Skeletal muscle tissue (tissue), 4 donors: Measurements from ENCODE around the gene PARD6A. TPM values are rescaled to one million over a fixed set of nuclear protein-coding genes. Genes with fewer than 3 reads are reported as not detected.

Experiments used
- H3K27ac ChIP-seq: one replicate; pipeline ENCODE4 v1.7.0; 2013; ENCODE audit warnings: mild to moderate bottlenecking, low read depth, low read length, inconsistent platforms
- H3K27me3 ChIP-seq, 3 donors: one replicate each; pipeline ENCODE4 v1.7.0; 2013; ENCODE audit warnings: low read length in 3 of 3; ENCODE audit not compliant: control insufficient read depth in 3 of 3, insufficient read depth in 3 of 3
- H3K36me3 ChIP-seq, 3 donors: one replicate each; pipeline ENCODE4 v1.7.0; 2013; ENCODE audit warnings: low read length in 3 of 3; ENCODE audit not compliant: control insufficient read depth in 3 of 3, insufficient read depth in 3 of 3
- H3K4me1 ChIP-seq, 3 donors: one replicate each; pipeline ENCODE4 v1.7.0; 2013; ENCODE audit warnings: low read length in 3 of 3, mild to moderate bottlenecking in 3 of 3; ENCODE audit not compliant: control insufficient read depth in 3 of 3, insufficient read depth in 3 of 3
- H3K4me3 ChIP-seq, 3 donors: one replicate each; pipeline ENCODE4 v1.7.0; 2013; ENCODE audit warnings: low read length in 3 of 3
- H3K9ac ChIP-seq, 3 donors: one replicate each; pipeline ENCODE4 v1.7.0; 2013; ENCODE audit warnings: low read length in 3 of 3, mild to moderate bottlenecking in 3 of 3, moderate library complexity in 2 of 3, low read depth in 1 of 3
- H3K9me3 ChIP-seq, 3 donors: one replicate each; pipeline ENCODE4 v1.7.0; 2013; ENCODE audit warnings: low read length in 3 of 3; ENCODE audit not compliant: control insufficient read depth in 3 of 3
- total RNA-seq: library from RNA; depleted of rRNA; stranded (reverse); fragments of >200 nt; gene quantifications from one replicate; pipeline ENCODE4 v1.2.3, GENCODE V29; 2014
- donor health status: Osteomylitis.

PARD6A gene
- total RNA-seq, 1 donor from 2014 or later, result 0.52 TPM

GRCh38 chr16:67673712-67674580, 13.2 kb downstream of the PARD6A start:
- Histone ChIP-seq H3K4me1 (peaks cover 15 to 27% (median 22%) of the 10 kb centered on the region in 3 donors), H3K27me3 (no peaks in the 10 kb centered on the region), H3K9ac (peak overlapping the region in 1 of 3 donors; percentile 19), H3K4me3 (no peak overlapping the region), H3K27ac (peak overlapping the region; percentile 78), H3K36me3 (peaks cover 0 to 5% (median 3%) of the 10 kb centered on the region in 3 donors), H3K9me3 (no peaks in the 10 kb centered on the region)

DNA sequence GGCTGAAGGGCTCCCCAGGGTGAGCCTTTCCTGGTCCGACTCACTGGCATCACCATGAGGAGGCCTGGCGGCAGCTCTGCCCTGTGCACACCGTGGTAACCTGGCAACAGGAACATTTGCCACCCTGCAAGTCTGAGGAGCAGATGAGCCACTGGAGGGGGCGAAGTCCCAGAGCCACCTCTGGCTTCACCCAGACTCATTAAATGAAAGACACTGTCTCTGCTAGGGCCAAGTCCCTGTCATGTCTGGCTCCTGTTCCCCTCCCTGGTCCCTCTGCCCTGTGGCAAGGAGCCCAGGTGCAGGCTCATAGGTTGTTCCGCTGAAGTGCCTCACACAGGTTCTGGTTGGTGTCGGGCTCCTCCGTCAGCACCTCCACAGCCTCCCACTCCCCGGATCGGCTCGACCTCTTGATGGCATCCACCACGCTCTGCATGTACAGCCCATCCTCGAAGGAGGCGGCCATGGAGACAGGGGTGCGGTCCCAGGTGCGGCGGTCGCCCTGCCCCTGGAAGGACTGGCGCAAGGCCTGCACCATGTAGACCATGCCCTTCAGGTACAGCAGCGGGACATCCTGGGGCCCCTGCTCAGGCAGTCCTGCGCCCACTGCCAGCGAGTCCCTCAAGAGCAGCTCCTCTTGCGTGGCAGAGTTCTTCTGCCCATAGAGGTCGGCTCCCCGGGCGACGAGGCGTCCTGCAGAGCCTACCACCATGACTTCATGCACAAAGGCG, 14.3 kb downstream of the PARD6A start:
- Histone ChIP-seq H3K36me3 (peaks cover 0 to 5% (median 3%) of the 10 kb centered on the region in 3 donors), H3K27me3 (no peaks in the 10 kb centered on the region), H3K9me3 (no peaks in the 10 kb centered on the region), H3K4me1 (peaks cover 15 to 27% (median 22%) of the 10 kb centered on the region in 3 donors), H3K4me3 (no peak overlapping the region), H3K9ac (peak overlapping the region in 1 of 3 donors; percentile 8), H3K27ac (peak overlapping the region; percentile 48)

DNA sequence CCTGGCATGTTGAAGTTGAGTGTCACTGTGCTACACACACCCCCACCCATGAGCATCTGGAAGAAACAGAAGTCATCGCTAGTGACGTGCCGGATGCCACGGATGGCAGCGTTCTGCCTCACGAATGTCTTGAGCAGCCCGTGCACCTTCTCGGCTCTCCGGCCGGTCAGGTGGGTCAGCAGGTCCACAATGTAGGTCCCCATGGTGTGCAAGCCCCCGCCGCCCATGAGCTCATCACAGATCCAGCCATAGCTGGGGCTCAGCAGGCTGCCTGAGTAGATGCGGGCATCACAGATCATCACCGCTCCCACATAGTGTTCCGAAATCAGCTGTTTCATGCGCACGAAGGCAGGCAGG, 14.8 kb downstream of the PARD6A start:
- Histone ChIP-seq H3K4me1 (peaks cover 15 to 27% (median 22%) of the 10 kb centered on the region in 3 donors), H3K27ac (no peak overlapping the region), H3K36me3 (peaks cover 0 to 5% (median 3%) of the 10 kb centered on the region in 3 donors), H3K4me3 (no peak overlapping the region), H3K27me3 (no peaks in the 10 kb centered on the region), H3K9ac (no peak overlapping the region), H3K9me3 (no peaks in the 10 kb centered on the region)

DNA sequence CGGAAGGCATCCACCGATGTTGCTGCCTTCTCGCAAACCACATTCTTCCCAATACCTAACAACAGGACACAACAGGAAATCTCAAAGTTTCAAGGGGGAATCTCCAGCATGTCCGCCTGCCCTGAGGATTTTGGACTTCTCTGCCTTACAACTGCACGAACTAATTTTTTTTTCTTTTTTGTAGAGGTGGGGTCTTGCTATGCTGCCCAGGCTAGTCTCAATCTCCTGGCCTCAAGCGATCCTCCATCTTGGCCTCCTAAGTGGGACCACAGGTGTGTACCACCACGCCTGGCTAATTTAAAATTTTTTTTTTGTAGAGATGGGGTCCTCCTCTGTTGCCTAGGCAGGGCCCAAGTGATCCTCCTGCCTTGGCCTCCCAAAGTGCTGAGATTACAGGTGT, 15.2 kb downstream of the PARD6A start:
- Histone ChIP-seq H3K27ac (no peak overlapping the region), H3K36me3 (peaks cover 0 to 5% (median 3%) of the 10 kb centered on the region in 3 donors), H3K9me3 (no peaks in the 10 kb centered on the region), H3K9ac (no peak overlapping the region), H3K27me3 (no peaks in the 10 kb centered on the region), H3K4me3 (no peak overlapping the region), H3K4me1 (peaks cover 15 to 27% (median 22%) of the 10 kb centered on the region in 3 donors)

GRCh38 chr16:67676516-67676915, 15.8 kb downstream of the PARD6A start:
- no peaks in the 10 kb centered on the region for H3K9me3 ChIP-seq
- H3K27me3 ChIP-seq, result no peaks in the 10 kb centered on the region
- no peak overlapping the region for H3K4me3 ChIP-seq
- peaks cover 0 to 5% (median 3%) of the 10 kb centered on the region in 3 donors for H3K36me3 ChIP-seq
- peaks cover 15 to 27% (median 22%) of the 10 kb centered on the region in 3 donors for H3K4me1 ChIP-seq
- H3K9ac ChIP-seq, result no peak overlapping the region
- no peak overlapping the region for H3K27ac ChIP-seq

GRCh38 chr16:67676939-67677338, 16.2 kb downstream of the PARD6A start:
- peaks cover 15 to 27% (median 22%) of the 10 kb centered on the region in 3 donors for H3K4me1 ChIP-seq
- H3K36me3 ChIP-seq, result peaks cover 0 to 5% (median 3%) of the 10 kb centered on the region in 3 donors
- H3K9me3 ChIP-seq, result no peaks in the 10 kb centered on the region
- H3K9ac ChIP-seq, result no peak overlapping the region
- H3K4me3 ChIP-seq, result no peak overlapping the region
- H3K27me3 ChIP-seq, result no peaks in the 10 kb centered on the region
- no peak overlapping the region for H3K27ac ChIP-seq

DNA sequence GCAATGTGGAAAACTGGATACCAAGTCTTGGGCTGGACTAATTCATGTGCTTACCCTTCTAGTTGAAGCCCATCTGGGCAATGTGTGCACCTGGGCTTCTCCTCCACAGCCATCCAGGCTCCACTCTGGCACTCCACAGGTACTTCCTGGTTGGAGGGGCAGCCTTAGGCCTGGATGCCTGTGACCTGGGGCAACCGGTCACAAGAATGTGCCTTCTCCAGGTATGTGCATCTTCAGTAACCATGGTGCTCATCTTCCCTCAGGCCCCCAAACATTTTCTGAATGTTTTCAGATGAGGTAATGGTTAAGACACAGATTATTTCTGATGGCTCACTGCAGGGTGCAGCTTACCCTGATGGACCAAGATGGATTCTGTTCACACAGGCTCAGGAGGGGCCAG, 17.0 kb downstream of the PARD6A start:
- H3K4me3 ChIP-seq, result no peak overlapping the region
- no peaks in the 10 kb centered on the region for H3K27me3 ChIP-seq

GRCh38 chr16:67678354-67679023, 17.7 kb downstream of the PARD6A start:
- peaks cover 9 to 15% (median 14%) of the 10 kb centered on the region in 3 donors for H3K4me1 ChIP-seq
- no peak overlapping the region for H3K4me3 ChIP-seq
- H3K9ac ChIP-seq, result no peak overlapping the region
- no peak overlapping the region for H3K27ac ChIP-seq
- H3K27me3 ChIP-seq, result no peaks in the 10 kb centered on the region
- H3K9me3 ChIP-seq, result no peaks in the 10 kb centered on the region
- H3K36me3 ChIP-seq, result peaks cover 0 to 5% (median 4%) of the 10 kb centered on the region in 3 donors

More for the DNA sequence above, 17.0 kb downstream of the PARD6A start:
- H3K27ac ChIP-seq, result no peak overlapping the region
- H3K36me3 ChIP-seq, result peaks cover 0 to 5% (median 3%) of the 10 kb centered on the region in 3 donors
- H3K9me3 ChIP-seq, result no peaks in the 10 kb centered on the region
- peaks cover 15 to 22% (median 22%) of the 10 kb centered on the region in 3 donors for H3K4me1 ChIP-seq
- H3K9ac ChIP-seq, result no peak overlapping the region

- peaks cover 4 to 9% (median 6%) of the 10 kb centered on the region in 3 donors for H3K36me3 ChIP-seq
These were observed 19.5 kb downstream of the PARD6A start for GRCh38 chr16:67679935-67680897.

More at GRCh38 chr16:67679935-67680897, 19.5 kb downstream of the PARD6A start:
- Histone ChIP-seq H3K9ac (no peak overlapping the region), H3K27me3 (no peaks in the 10 kb centered on the region), H3K27ac (no peak overlapping the region), H3K4me3 (no peak overlapping the region), H3K4me1 (peaks cover under 1 to 3% (median under 1%) of the 10 kb centered on the region in 3 donors), H3K9me3 (no peaks in the 10 kb centered on the region)
